IMR-90 (cell line): ENCODE data around the gene NTRK2. TPM values are rescaled to one million over a fixed set of nuclear protein-coding genes. Genes with fewer than 3 reads are reported as not detected.

Experiments
- ATAC-seq: fragments of 200-7000 bp; cut with Tn5 transposase; 2 replicates; pipeline ENCODE4 v1.9.1; 2020; ENCODE audit warnings: low read depth, mild to moderate bottlenecking, moderate library complexity
- BruUV-seq: library from RNA; stranded (reverse); fragments of 400-500 nt; replicated peaks from 2 replicates; lab custom pipeline; 2021; lab: Mats Ljungman, UMichigan
- CTCF ChIA-PET: fragments of 300-600 bp; formaldehyde crosslinking; extraction: SDS; loops from one replicate; lab custom pipeline; 2021; ENCODE audit warnings: antibody characterized with exemption; lab: Yijun Ruan, JAX
- POLR2A ChIA-PET: fragments of 300-600 bp; sonication (Branson Sonifier 250); formaldehyde crosslinking; loops from one replicate; lab custom pipeline; 2022; ENCODE audit warnings: antibody characterized with exemption; ENCODE audit not compliant: unreplicated experiment; lab: Charles Lee
- DNase-seq: peaks from one replicate; pipeline ENCODE4 v3.0.0; 2013
- H2AFZ ChIP-seq: replicated peaks from 2 replicates; pipeline ENCODE3; 2013; ENCODE audit warnings: low read length, mild to moderate bottlenecking; ENCODE audit not compliant: poor library complexity
- H2AK5ac ChIP-seq: 2 replicates; pipeline ENCODE4 v1.6.1; 2013; ENCODE audit warnings: low read depth, low read length, inconsistent platforms
- H2AK9ac ChIP-seq: replicated peaks from 2 replicates; pipeline ENCODE3; 2013; ENCODE audit warnings: mild to moderate bottlenecking, low read depth, low read length, moderate library complexity; ENCODE audit not compliant: poor library complexity
- H2BK120ac ChIP-seq: 2 replicates; pipeline ENCODE4 v1.6.1; 2013; ENCODE audit warnings: low read depth, low read length, inconsistent platforms
- H2BK15ac ChIP-seq: 3 replicates; pipeline ENCODE4 v1.6.1; 2013; ENCODE audit warnings: low read depth, low read length, inconsistent platforms
- H2BK20ac ChIP-seq: 2 replicates; pipeline ENCODE4 v1.6.1; 2013; ENCODE audit warnings: low read depth, mild to moderate bottlenecking, inconsistent platforms, low read length, moderate library complexity
- H2BK5ac ChIP-seq: 2 replicates; pipeline ENCODE4 v1.6.1; 2013; ENCODE audit warnings: mild to moderate bottlenecking, low read depth, low read length, inconsistent platforms; ENCODE audit not compliant: poor library complexity, severe bottlenecking
- H3K14ac ChIP-seq: replicated peaks from 2 replicates; pipeline ENCODE4 v1.6.1; 2013; ENCODE audit warnings: low read depth, low read length, inconsistent platforms
- H3K18ac ChIP-seq: 2 replicates; pipeline ENCODE4 v1.6.1; 2013; ENCODE audit warnings: low read depth, low read length, control low read depth
- H3K23ac ChIP-seq: 2 replicates; pipeline ENCODE4 v1.6.1; 2013; ENCODE audit warnings: low read depth, low read length, inconsistent platforms
- H3K27ac ChIP-seq: 2 replicates; pipeline ENCODE4 v1.5.1; 2013; ENCODE audit warnings: mild to moderate bottlenecking, control low read depth, low read length; ENCODE audit not compliant: insufficient read depth
- H3K27me3 ChIP-seq: 2 replicates; pipeline ENCODE4 v1.6.1; 2013; ENCODE audit warnings: low read length; ENCODE audit not compliant: control insufficient read depth, insufficient read depth
- H3K36me3 ChIP-seq: 2 replicates; pipeline ENCODE4 v1.6.1; 2013; ENCODE audit warnings: low read length, mixed read lengths; ENCODE audit not compliant: control insufficient read depth, insufficient read depth
- H3K4ac ChIP-seq: 2 replicates; pipeline ENCODE4 v1.6.1; 2013; ENCODE audit warnings: low read depth, low read length, inconsistent platforms
- H3K4me1 ChIP-seq: 2 replicates; pipeline ENCODE4 v1.6.1; 2013; ENCODE audit warnings: low read length, mixed read lengths; ENCODE audit not compliant: control insufficient read depth, insufficient read depth
- H3K4me2 ChIP-seq: 2 replicates; pipeline ENCODE4 v1.6.1; 2013; ENCODE audit warnings: low read depth, mild to moderate bottlenecking, control low read depth, low read length, moderate library complexity
- H3K4me3 ChIP-seq: 2 replicates; pipeline ENCODE4 v1.5.1; 2013; ENCODE audit warnings: low read depth, mild to moderate bottlenecking, control low read depth, low read length, moderate library complexity; ENCODE audit not compliant: insufficient read depth
- H3K56ac ChIP-seq: 2 replicates; pipeline ENCODE4 v1.6.1; 2013; ENCODE audit warnings: low read length, inconsistent platforms; ENCODE audit not compliant: insufficient read depth; ENCODE audit errors: extremely low read depth
- H3K79me1 ChIP-seq, 2 experiments: 2 replicates each; pipeline ENCODE4 v1.6.1; 2013; ENCODE audit warnings: low read length in 2 of 2, inconsistent platforms in 1 of 2, low read depth in 1 of 2
- H3K9ac ChIP-seq: 2 replicates; pipeline ENCODE4 v1.6.1; 2013; ENCODE audit warnings: low read depth, low read length, control low read depth
- H3K9me1 ChIP-seq: 2 replicates; pipeline ENCODE4 v1.6.1; 2013; ENCODE audit warnings: low read length, inconsistent platforms; ENCODE audit not compliant: insufficient read depth
- H3K9me3 ChIP-seq: 2 replicates; pipeline ENCODE4 v1.6.1; 2013; ENCODE audit warnings: low read length; ENCODE audit not compliant: control insufficient read depth, insufficient read depth
- H4K20me1 ChIP-seq: 2 replicates; pipeline ENCODE4 v1.6.1; 2013; ENCODE audit warnings: low read length, inconsistent platforms; ENCODE audit not compliant: insufficient read depth
- H4K5ac ChIP-seq: 2 replicates; pipeline ENCODE4 v1.6.1; 2013; ENCODE audit warnings: mild to moderate bottlenecking, low read depth, low read length, control low read depth
- H4K8ac ChIP-seq, 2 experiments: 2 replicates each; pipeline ENCODE4 v1.6.1; 2013; ENCODE audit warnings: low read depth in 2 of 2, low read length in 2 of 2, control low read depth in 1 of 2, inconsistent platforms in 1 of 2
- H4K91ac ChIP-seq: 2 replicates; pipeline ENCODE4 v1.6.1; 2013; ENCODE audit warnings: low read depth, low read length, inconsistent platforms; ENCODE audit not compliant: insufficient read depth
- CEBPB ChIP-seq: IDR thresholded peaks from 2 replicates; pipeline ENCODE4 v1.6.1; 2012; ENCODE audit warnings: low read depth, low read length, improper control_type of control experiment
- ELK1 ChIP-seq: fragments of 150-350 bp; IDR thresholded peaks from 2 replicates; pipeline ENCODE4 v1.6.1; 2016; ENCODE audit warnings: low read depth, mild to moderate bottlenecking, low read length, moderate library complexity, borderline replicate concordance
- WGBS, 2 experiments: methylation state at CpG; one replicate each; pipeline versions ENCODE4 v1.1.5 to v1.1.7; 2013; ENCODE audit warnings: missing lambda C conversion rate in 2 of 2; ENCODE audit not compliant: insufficient read length in 1 of 2; ENCODE audit errors: extremely low coverage in 2 of 2; 5-methylcytosine and 5-hydroxymethylcytosine counted together
- dilution Hi-C: fragments of 300-500 bp; cut with HindIII; formaldehyde crosslinking; loops from one replicate; pipeline ENCODE4 v1.14.3; 2018; ENCODE audit warnings: low sequenced_read_pairs; ENCODE audit not compliant: unreplicated experiment
- in situ Hi-C: fragments of 300-500 bp; cut with MboI; formaldehyde crosslinking; loops from 3 replicates; pipeline ENCODE4 v1.14.3; 2019; ENCODE audit warnings: low sequenced_read_pairs, inconsistent platforms, mixed read lengths
- intact Hi-C: fragments of 100-400 bp; cut with micrococcal nuclease; formaldehyde crosslinking; loops from 2 replicates; pipeline ENCODE4 v1.10.0; 2022
- polyA plus RNA-seq, 3 experiments: library from polyadenylated mRNA; depleted of rRNA; stranded (reverse); fragments of >200 nt; gene quantifications; 2 replicates each; pipeline ENCODE4 v1.2.3, GENCODE V29; 2012; ENCODE audit warnings: low replicate concordance in 1 of 3
- total RNA-seq: library from RNA; depleted of rRNA; stranded (reverse); fragments of >200 nt; gene quantifications from 2 replicates; pipeline ENCODE4 v1.2.3, GENCODE V29; 2012

Gene NTRK2
- total and polyA plus RNA-seq, 2 of the 4 experiments (the other 2 are of a cell fraction), result under 0.01 to 0.02 TPM

DNA sequence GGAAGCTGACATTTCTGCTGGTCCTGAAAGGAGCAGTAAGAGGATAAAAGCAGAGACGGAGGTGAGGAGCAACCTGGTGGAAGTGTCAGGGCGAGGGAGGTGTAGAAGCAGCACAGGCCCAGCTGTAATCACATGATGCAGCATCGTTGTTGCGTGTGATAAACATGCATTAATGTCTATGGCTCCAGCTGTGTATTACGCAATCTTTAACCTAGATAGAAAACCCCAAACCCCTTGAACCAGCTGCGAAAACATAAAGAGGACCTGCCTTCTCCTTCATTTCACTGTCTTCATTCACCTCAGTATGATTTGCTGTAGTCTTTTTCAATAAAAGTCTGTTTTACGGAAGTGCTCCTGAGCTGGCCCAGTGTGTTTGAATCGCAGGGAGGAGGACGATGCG, 162.9 kb downstream of the NTRK2 start:
- Histone ChIP-seq H3K9me3 (peaks cover 4% of the 10 kb centered on the region), H3K27me3 (no peaks in the 10 kb centered on the region), H3K36me3 (no peaks in the 10 kb centered on the region), H4K91ac (no peak overlapping the region), H2AFZ (no peak overlapping the region), H2BK15ac (no peak overlapping the region), H3K4ac (no peak overlapping the region), H4K5ac (no peak overlapping the region), H3K18ac (no peak overlapping the region), H2AK5ac (no peak overlapping the region), H2BK5ac (no peak overlapping the region), H2BK20ac (no peak overlapping the region), H4K20me1 (no peaks in the 10 kb centered on the region), H3K4me2 (no peak overlapping the region), H3K9me1 (no peaks in the 10 kb centered on the region), H3K4me1 (no peaks in the 10 kb centered on the region), H4K8ac (no peak overlapping the region), H2AK9ac (no peak overlapping the region), H2BK120ac (no peak overlapping the region), H3K23ac (no peak overlapping the region), H3K27ac (no peak overlapping the region), H3K4me3 (no peak overlapping the region), H3K9ac (no peak overlapping the region), H3K14ac (no peak overlapping the region), H3K56ac (no peak overlapping the region), H3K79me1 (no peaks in the 10 kb centered on the region)
- DNase-seq, result no peak
- intact Hi-C loops (no loop called here), dilution Hi-C loops (no loop called here), in situ Hi-C loops (no loop called here)
- POLR2A ChIA-PET, result no interaction called here
- CTCF ChIA-PET, result no interaction called here
- 40% methylated on average over 1 of the region's 10 CpGs; no CpG with 5 or more reads in 1 of the 2 experiments for WGBS, 2 experiments
- no peak for TF ChIP-seq ELK1
- peak; percentile 87 for TF ChIP-seq CEBPB
- ATAC-seq, result no peak
- BruUV-seq, result no TSS peak
